GM23338 (cell line): ENCODE data around the gene CHRNA5. TPM values are rescaled to one million over a fixed set of nuclear protein-coding genes. Genes with fewer than 3 reads are reported as not detected.
"Not testable (repeated sequence)": the region's sequence is repeated elsewhere in the genome, so short reads cannot be mapped to it uniquely, and the experiment has no call there.

Source experiments
- ATAC-seq: fragments of 200-7000 bp; cut with Tn5 transposase; 3 replicates; pipeline ENCODE4 v1.9.1; 2020
- DNase-seq: peaks from one replicate; pipeline ENCODE4 v3.0.0-alpha.2; 2015; ENCODE audit warnings: low spot score
- H2AFZ ChIP-seq: fragments of 200-600 bp; sonication (generic); 2 replicates; pipeline ENCODE4 v1.8.0; 2016; ENCODE audit warnings: antibody characterized with exemption, mild to moderate bottlenecking, moderate library complexity
- H3F3A ChIP-seq: fragments of 200-600 bp; sonication (generic); replicated peaks from 2 replicates; pipeline ENCODE4 v1.8.0; 2017; ENCODE audit warnings: antibody characterized with exemption, mixed run types, low read depth
- H3K27ac ChIP-seq: fragments of 200-600 bp; sonication (generic); 2 replicates; pipeline ENCODE4 v1.6.1; 2016; ENCODE audit warnings: low read depth
- H3K27me3 ChIP-seq: fragments of 200-600 bp; sonication (generic); 2 replicates; pipeline ENCODE4 v1.8.0; 2016; ENCODE audit warnings: mild to moderate bottlenecking, mixed run types, moderate library complexity; ENCODE audit not compliant: insufficient read depth
- H3K36me3 ChIP-seq: fragments of 200-600 bp; sonication (generic); 2 replicates; pipeline ENCODE4 v1.8.0; 2016; ENCODE audit warnings: mild to moderate bottlenecking; ENCODE audit not compliant: insufficient read depth
- H3K4me1 ChIP-seq: fragments of 200-600 bp; sonication (generic); 2 replicates; pipeline ENCODE4 v1.8.0; 2016; ENCODE audit warnings: mild to moderate bottlenecking, moderate library complexity; ENCODE audit not compliant: insufficient read depth
- H3K4me2 ChIP-seq: fragments of 200-600 bp; sonication (generic); 2 replicates; pipeline ENCODE4 v1.7.1; 2017; ENCODE audit warnings: mixed run types
- H3K4me3 ChIP-seq: fragments of 200-600 bp; sonication (generic); 2 replicates; pipeline ENCODE4 v1.6.1; 2016; ENCODE audit warnings: mixed run types
- H3K79me2 ChIP-seq: fragments of 200-600 bp; sonication (generic); replicated peaks from 2 replicates; pipeline ENCODE4 v1.8.0; 2017; ENCODE audit warnings: mild to moderate bottlenecking; ENCODE audit not compliant: insufficient read depth
- H3K9me2 ChIP-seq: fragments of 200-600 bp; sonication (generic); 2 replicates; pipeline ENCODE4 v1.8.0; 2017; ENCODE audit not compliant: insufficient read depth
- H4K20me1 ChIP-seq: fragments of 200-600 bp; sonication (generic); replicated peaks from 2 replicates; pipeline ENCODE4 v1.8.0; 2017; ENCODE audit warnings: mild to moderate bottlenecking; ENCODE audit not compliant: insufficient read depth
- H3K27ac Mint-ChIP-seq: 2 replicates; pipeline ENCODE4 v1.8.0; 2020; ENCODE audit warnings: inconsistent platforms, mild to moderate bottlenecking, moderate library complexity, mixed read lengths
- H3K27me3 Mint-ChIP-seq: 3 replicates; pipeline ENCODE4 v1.8.0; 2022; ENCODE audit warnings: low read depth, mild to moderate bottlenecking, moderate library complexity, mixed read lengths, inconsistent platforms; ENCODE audit not compliant: insufficient read depth, poor library complexity
- H3K36me3 Mint-ChIP-seq: 3 replicates; pipeline ENCODE4 v1.8.0; 2021; ENCODE audit warnings: low read depth, mild to moderate bottlenecking, inconsistent platforms, moderate library complexity, mixed read lengths
- H3K4me1 Mint-ChIP-seq: 3 replicates; pipeline ENCODE4 v1.8.0; 2020; ENCODE audit warnings: mild to moderate bottlenecking, inconsistent platforms, mixed read lengths
- H3K4me3 Mint-ChIP-seq: 3 replicates; pipeline ENCODE4 v1.8.0; 2021; ENCODE audit warnings: moderate library complexity, mild to moderate bottlenecking, inconsistent platforms, mixed read lengths
- H3K9me3 Mint-ChIP-seq: 3 replicates; pipeline ENCODE4 v1.8.0; 2020; ENCODE audit warnings: moderate library complexity, mild to moderate bottlenecking, inconsistent platforms, mixed read lengths
- CTCF ChIP-seq, 2 experiments: fragments of 200-600 bp in 1 of 2; sonication (generic) in 1 of 2; conservative IDR thresholded peaks; 2 replicates each; pipeline versions ENCODE4 v1.5.1 to v1.6.1; 2016 to 2017; ENCODE audit warnings: antibody characterized with exemption in 2 of 2, low read depth in 2 of 2, mild to moderate bottlenecking in 2 of 2, moderate library complexity in 1 of 2
- ETS1 ChIP-seq: IDR thresholded peaks from 2 replicates; pipeline ENCODE4 v1.6.1; 2016; ENCODE audit warnings: antibody characterized with exemption
- EZH2 ChIP-seq: fragments of 200-600 bp; sonication (generic); IDR thresholded peaks from one replicate; pipeline ENCODE4 v1.8.0; 2017; ENCODE audit warnings: antibody characterized with exemption, mild to moderate bottlenecking, low read depth; ENCODE audit not compliant: unreplicated experiment
- EZH2phosphoT487 ChIP-seq: fragments of 200-600 bp; sonication (generic); IDR thresholded peaks from one replicate; pipeline ENCODE4 v1.8.1; 2018; ENCODE audit warnings: antibody characterized with exemption; ENCODE audit not compliant: unreplicated experiment
- NANOG ChIP-seq: IDR thresholded peaks from 2 replicates; pipeline ENCODE4 v1.6.1; 2016; ENCODE audit warnings: antibody characterized with exemption, borderline replicate concordance
- POLR2AphosphoS5 ChIP-seq: IDR thresholded peaks from 2 replicates; pipeline ENCODE4 v1.6.1; 2016; ENCODE audit warnings: antibody characterized with exemption, low read depth
- STAT1 ChIP-seq: IDR thresholded peaks from one replicate; pipeline ENCODE4 v1.6.1; 2016; ENCODE audit warnings: antibody characterized with exemption; ENCODE audit not compliant: unreplicated experiment
- ZNF114 ChIP-seq: fragments of 250-450 bp; sonication (Bioruptor Pico); IDR thresholded peaks from 2 replicates; pipeline ENCODE4 v1.5.0; 2020; ENCODE audit warnings: mild to moderate bottlenecking, moderate library complexity
- ZNF331 ChIP-seq: fragments of 250-450 bp; sonication (Bioruptor Pico); IDR thresholded peaks from 2 replicates; pipeline ENCODE4 v1.5.0; 2020; ENCODE audit warnings: low read depth, mild to moderate bottlenecking, moderate library complexity
- polyA plus RNA-seq: library from polyadenylated mRNA; unstranded; fragments of >200 nt; fragmentation: Nextera tagmentation; extraction: Ambion mirVana; gene quantifications from 2 replicates; pipeline ENCODE4 v1.2.1, GENCODE V29; 2016
- total RNA-seq: library from RNA; depleted of rRNA; stranded (reverse); fragments of >200 nt; shearing (Covaris generic); gene quantifications from 2 replicates; pipeline ENCODE4 v1.2.3, GENCODE V29; 2014

The CHRNA5 gene
- total and polyA plus RNA-seq, 2 experiments from 2014 or later, result 19.6 to 23.3 TPM

- TF ChIP-seq NANOG (no peak), ETS1 (no peak), ZNF114 (no peak), ZNF331 (CRISPR knock-in tag) (no peak), CTCF (conservative IDR thresholded peaks at IDR 0.05; ENCODE audit: low read depth in 2 of 2) (no peak)
These were observed 13.4 kb upstream of the CHRNA5 start (continued) for GRCh38 chr15:78551902-78552301.

- Histone ChIP-seq H3F3A (no peaks in the 10 kb centered on the region), H3K79me2 (no peaks in the 10 kb centered on the region), H3K36me3 (peaks cover 11% of the 10 kb centered on the region; the same call in 1 of the 2 replicates), H3K4me1 (no peaks in the 10 kb centered on the region), H2AFZ (no peak overlapping the region), H3K27ac (no peak overlapping the region), H3K9me2 (no peaks in the 10 kb centered on the region), H3K27me3 (no peaks in the 10 kb centered on the region), H4K20me1 (no peaks in the 10 kb centered on the region), H3K4me2 (no peak overlapping the region), H3K4me3 (no peak overlapping the region)
- Mint-ChIP-seq H3K27me3 (peaks cover 3% of the 10 kb centered on the region), H3K27ac (no peak overlapping the region), H3K4me1 (no peaks in the 10 kb centered on the region; the same call in 2 of the 3 replicates), H3K4me3 (no peak overlapping the region), H3K36me3 (peaks cover 31% of the 10 kb centered on the region), H3K9me3 (no peaks in the 10 kb centered on the region)
- ATAC-seq (no peak), DNase-seq (no peak)
- no peak for TF ChIP-seq EZH2phosphoT487
- TF ChIP-seq CTCF (conservative IDR thresholded peaks at IDR 0.05; ENCODE audit: low read depth in 2 of 2), result no peak
- no peak for TF ChIP-seq ETS1
- no peak for TF ChIP-seq POLR2AphosphoS5
- TF ChIP-seq ZNF114, result no peak
- TF ChIP-seq NANOG, result no peak
- no peak for TF ChIP-seq EZH2
- TF ChIP-seq STAT1, result no peak
These were observed 12.7 kb upstream of the CHRNA5 start for GRCh38 chr15:78552597-78552996.

GRCh38 chr15:78560201-78560600 is 5.1 kb upstream of the CHRNA5 start:
- not testable (repeated sequence) for H3K4me2 ChIP-seq, H3K79me2 ChIP-seq, H3K36me3 ChIP-seq, H2AFZ ChIP-seq, H3K4me3 ChIP-seq, H3F3A ChIP-seq, H3K9me2 ChIP-seq, H3K9me3 Mint-ChIP-seq, H3K27me3 Mint-ChIP-seq, H4K20me1 ChIP-seq, ATAC-seq, H3K27ac ChIP-seq, H3K27me3 ChIP-seq, H3K4me1 ChIP-seq, H3K27ac Mint-ChIP-seq, H3K4me3 Mint-ChIP-seq, DNase-seq, H3K36me3 Mint-ChIP-seq
- peaks cover 15% of the 10 kb centered on the region for H3K4me1 Mint-ChIP-seq
